SU-DHL-6 (cell line): Measurements from ENCODE around the gene COL13A1.

Experiments
- H2AFZ ChIP-seq: fragments of 200-600 bp; sonication (generic); 2 replicates; pipeline ENCODE4 v1.6.1; 2014; ENCODE audit warnings: low read depth, mild to moderate bottlenecking, moderate library complexity, mixed read lengths, antibody characterized with exemption, low read length; ENCODE audit not compliant: severe bottlenecking
- H3F3A ChIP-seq: fragments of 200-600 bp; shearing (Covaris generic); 2 replicates; pipeline ENCODE4 v1.6.0; 2016; ENCODE audit warnings: antibody characterized with exemption, mild to moderate bottlenecking; ENCODE audit not compliant: insufficient read depth
- H3K27ac ChIP-seq: fragments of 200-600 bp; sonication (generic); 2 replicates; pipeline ENCODE4 v1.5.1; 2016; ENCODE audit warnings: low read depth, mild to moderate bottlenecking, low read length, moderate library complexity, mixed read lengths
- H3K27me3 ChIP-seq: fragments of 200-600 bp; sonication (generic), shearing (Covaris generic); 2 replicates; pipeline ENCODE4 v1.6.0; 2014; ENCODE audit warnings: mild to moderate bottlenecking, low read length
- H3K36me3 ChIP-seq: fragments of 200-600 bp; sonication (generic); 2 replicates; pipeline ENCODE4 v1.6.1; 2014; ENCODE audit warnings: mild to moderate bottlenecking, low read length, mixed read lengths
- H3K4me2 ChIP-seq: fragments of 300-600, 200-600 bp; shearing (Covaris generic), sonication (generic); 2 replicates; pipeline ENCODE4 v1.6.0; 2014; ENCODE audit warnings: low read length, low read depth, mild to moderate bottlenecking; ENCODE audit not compliant: poor library complexity, severe bottlenecking
- H3K4me3 ChIP-seq: fragments of 200-600 bp; sonication (generic); 2 replicates; pipeline ENCODE4 v1.5.1; 2014; ENCODE audit warnings: antibody characterized with exemption, low read length, mild to moderate bottlenecking, mixed read lengths; ENCODE audit not compliant: insufficient read depth, poor library complexity, severe bottlenecking
- H3K79me2 ChIP-seq: fragments of 200-600 bp; sonication (generic); 2 replicates; pipeline ENCODE4 v1.6.1; 2014; ENCODE audit warnings: mild to moderate bottlenecking, low read length, moderate library complexity; ENCODE audit not compliant: insufficient read depth
- H3K9ac ChIP-seq: fragments of 200-600 bp; sonication (generic); 2 replicates; pipeline ENCODE4 v1.7.0; 2014; ENCODE audit warnings: mild to moderate bottlenecking, low read length
- H3K9me2 ChIP-seq: fragments of 200-600 bp; sonication (generic); replicated peaks from 2 replicates; pipeline ENCODE4 v1.6.1; 2014; ENCODE audit warnings: low read length; ENCODE audit not compliant: insufficient read depth
- H3K9me3 ChIP-seq: fragments of 200-600 bp; sonication (generic); 2 replicates; pipeline ENCODE4 v1.6.1; 2014; ENCODE audit warnings: low read length, mixed read lengths; ENCODE audit not compliant: insufficient read depth
- H4K20me1 ChIP-seq: fragments of 200-600 bp; sonication (generic); 2 replicates; pipeline ENCODE4 v1.6.1; 2014; ENCODE audit warnings: low read depth, mild to moderate bottlenecking, antibody characterized with exemption, low read length, moderate library complexity, mixed read lengths
- EZH2phosphoT487 ChIP-seq: fragments of 200-600 bp; sonication (generic), shearing (Covaris generic); conservative IDR thresholded peaks from 2 replicates; pipeline ENCODE4 v1.6.1; 2018; ENCODE audit warnings: mild to moderate bottlenecking, antibody characterized with exemption, low read length, moderate library complexity, mixed read lengths
- TF ChIP-seq, protein P1 (sequence below): fragments of 200-600 bp; sonication (generic); IDR thresholded peaks from one replicate; pipeline ENCODE4 v1.5.1; 2017; ENCODE audit warnings: antibody characterized with exemption, mild to moderate bottlenecking, low read length, moderate library complexity; ENCODE audit not compliant: insufficient read depth, poor library complexity, severe bottlenecking

Gene COL13A1

DNA sequence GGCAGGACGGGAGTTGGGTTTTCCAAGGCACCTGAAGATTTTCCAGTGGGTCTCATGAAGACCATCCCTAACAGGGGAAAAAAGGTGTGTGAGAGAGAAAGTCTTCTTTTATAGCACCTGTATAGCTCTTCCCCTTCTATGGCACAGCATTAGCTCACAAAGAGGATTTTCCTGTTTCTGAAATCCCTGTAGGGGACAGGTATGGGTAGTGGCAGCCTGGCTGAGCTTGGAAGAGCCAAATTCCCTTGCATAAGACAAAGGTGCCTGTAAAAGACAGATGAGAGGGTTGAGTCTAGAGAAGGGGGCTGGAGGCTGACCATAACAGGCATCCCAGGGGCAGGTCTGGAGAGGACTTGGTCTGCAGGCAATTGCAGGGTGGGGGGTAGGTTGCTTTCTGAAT lies 63.7 kb downstream of the COL13A1 start:
- no peaks in the 10 kb centered on the region for H3K79me2 ChIP-seq
- H3K9me2 ChIP-seq: no peaks in the 10 kb centered on the region
- H3K9me3 ChIP-seq: no peaks in the 10 kb centered on the region
- no peaks in the 10 kb centered on the region for H4K20me1 ChIP-seq
- no peak overlapping the region for H2AFZ ChIP-seq
- no peak overlapping the region for H3K27ac ChIP-seq
- TF ChIP-seq, protein P1, sequence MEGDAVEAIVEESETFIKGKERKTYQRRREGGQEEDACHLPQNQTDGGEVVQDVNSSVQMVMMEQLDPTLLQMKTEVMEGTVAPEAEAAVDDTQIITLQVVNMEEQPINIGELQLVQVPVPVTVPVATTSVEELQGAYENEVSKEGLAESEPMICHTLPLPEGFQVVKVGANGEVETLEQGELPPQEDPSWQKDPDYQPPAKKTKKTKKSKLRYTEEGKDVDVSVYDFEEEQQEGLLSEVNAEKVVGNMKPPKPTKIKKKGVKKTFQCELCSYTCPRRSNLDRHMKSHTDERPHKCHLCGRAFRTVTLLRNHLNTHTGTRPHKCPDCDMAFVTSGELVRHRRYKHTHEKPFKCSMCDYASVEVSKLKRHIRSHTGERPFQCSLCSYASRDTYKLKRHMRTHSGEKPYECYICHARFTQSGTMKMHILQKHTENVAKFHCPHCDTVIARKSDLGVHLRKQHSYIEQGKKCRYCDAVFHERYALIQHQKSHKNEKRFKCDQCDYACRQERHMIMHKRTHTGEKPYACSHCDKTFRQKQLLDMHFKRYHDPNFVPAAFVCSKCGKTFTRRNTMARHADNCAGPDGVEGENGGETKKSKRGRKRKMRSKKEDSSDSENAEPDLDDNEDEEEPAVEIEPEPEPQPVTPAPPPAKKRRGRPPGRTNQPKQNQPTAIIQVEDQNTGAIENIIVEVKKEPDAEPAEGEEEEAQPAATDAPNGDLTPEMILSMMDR: no peak
- no peak for TF ChIP-seq EZH2phosphoT487
- no peak overlapping the region for H3K4me2 ChIP-seq
- no peaks in the 10 kb centered on the region for H3K36me3 ChIP-seq
- H3K27me3 ChIP-seq: no peaks in the 10 kb centered on the region
- H3K4me3 ChIP-seq: no peak overlapping the region
- no peaks in the 10 kb centered on the region for H3F3A ChIP-seq
- H3K9ac ChIP-seq: no peak overlapping the region

DNA sequence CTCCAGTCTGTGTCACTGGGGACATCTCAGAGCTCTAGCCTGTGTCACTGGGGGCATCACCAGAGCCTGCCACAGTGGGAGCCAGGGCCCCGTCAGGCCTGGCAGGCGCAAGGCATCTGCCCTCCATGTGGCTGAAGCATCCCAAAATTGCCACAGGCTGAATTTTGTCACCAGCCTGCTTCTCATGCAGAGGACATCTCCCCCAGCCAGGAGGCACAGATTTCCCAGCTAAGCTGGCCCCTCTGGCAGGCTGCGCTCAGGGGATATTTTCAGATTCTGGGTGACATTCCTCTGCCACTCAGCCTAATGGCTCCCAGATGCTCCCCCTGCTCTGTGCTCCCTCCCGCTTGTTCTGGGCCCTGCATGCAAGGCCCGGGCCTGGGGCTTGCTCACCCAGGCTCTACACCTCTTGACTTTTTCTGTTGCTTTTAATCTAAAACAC lies 64.6 kb downstream of the COL13A1 start:
- H3K9ac ChIP-seq: no peak overlapping the region

DNA sequence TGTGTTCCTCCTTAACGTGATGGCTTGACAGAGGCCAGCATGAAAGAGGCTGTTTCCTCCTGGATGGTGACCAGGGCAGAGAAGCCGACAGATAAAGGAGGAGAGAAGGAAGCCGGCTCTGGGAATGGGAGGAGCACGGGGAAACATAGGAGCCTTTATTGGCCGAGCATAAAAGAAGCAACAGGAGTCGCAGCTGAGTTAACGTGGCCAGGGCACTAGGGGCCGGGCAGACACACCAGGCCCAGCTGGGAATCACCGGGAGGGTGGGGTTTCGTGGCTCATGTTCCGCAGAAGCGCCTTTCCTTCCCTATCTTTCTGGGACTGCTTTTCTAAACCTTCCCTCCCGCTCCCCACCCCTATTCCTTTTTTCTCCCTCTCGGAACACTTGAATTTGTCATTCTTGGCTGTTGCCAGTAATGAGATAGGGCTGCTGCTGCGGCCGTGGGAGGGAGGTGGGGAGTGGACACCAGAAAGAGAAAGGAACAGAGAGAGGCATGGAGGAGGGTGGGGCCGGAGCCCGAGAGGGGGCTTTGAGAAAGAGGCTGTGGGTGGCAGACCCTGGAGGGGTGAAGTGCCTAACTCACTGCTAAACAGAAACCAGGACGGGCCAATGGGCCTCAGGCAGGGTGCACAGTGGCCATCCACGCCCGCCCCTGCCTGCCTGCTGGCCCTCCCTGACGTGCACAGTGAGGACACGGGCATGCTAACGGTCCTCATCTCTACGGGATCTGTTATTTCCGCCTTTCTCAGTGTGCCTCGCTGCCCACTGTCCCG lies 65.2 kb downstream of the COL13A1 start:
- no peak overlapping the region for H3K27ac ChIP-seq
- H3K4me3 ChIP-seq: no peak overlapping the region
- no peak overlapping the region for H3K4me2 ChIP-seq

More for the DNA sequence above, 64.6 kb downstream of the COL13A1 start:
- no peak overlapping the region for H3K27ac ChIP-seq
- H3K79me2 ChIP-seq: no peaks in the 10 kb centered on the region
- no peaks in the 10 kb centered on the region for H3K9me3 ChIP-seq
- H3K4me3 ChIP-seq: no peak overlapping the region
- H4K20me1 ChIP-seq: no peaks in the 10 kb centered on the region
- no peaks in the 10 kb centered on the region for H3K36me3 ChIP-seq
- H3F3A ChIP-seq: no peaks in the 10 kb centered on the region
- no peak overlapping the region for H2AFZ ChIP-seq
- H3K27me3 ChIP-seq: no peaks in the 10 kb centered on the region
- H3K9me2 ChIP-seq: no peaks in the 10 kb centered on the region
- no peak overlapping the region for H3K4me2 ChIP-seq
- TF ChIP-seq, protein P1: no peak
- no peak for TF ChIP-seq EZH2phosphoT487

More for the DNA sequence above, 65.2 kb downstream of the COL13A1 start:
- Histone ChIP-seq H3K9ac (no peak overlapping the region), H3K27me3 (no peaks in the 10 kb centered on the region), H3K79me2 (no peaks in the 10 kb centered on the region), H3K9me3 (no peaks in the 10 kb centered on the region), H3K9me2 (no peaks in the 10 kb centered on the region), H2AFZ (no peak overlapping the region), H3F3A (no peaks in the 10 kb centered on the region), H4K20me1 (no peaks in the 10 kb centered on the region), H3K36me3 (no peaks in the 10 kb centered on the region)
- TF ChIP-seq, protein P1: no peak
- no peak for TF ChIP-seq EZH2phosphoT487
